H1 (cell line): ENCODE results near the gene OGN. TPM values are rescaled to one million over a fixed set of nuclear protein-coding genes. Genes with fewer than 3 reads are reported as not detected.

Source experiments
- CTCF ChIA-PET: fragments of 300-600 bp; sonication (Branson Sonifier 250); formaldehyde crosslinking; loops from one replicate; lab custom pipeline; 2021; ENCODE audit not compliant: partially characterized antibody; lab: Charles Lee
- POLR2A ChIA-PET: fragments of 300-600 bp; sonication (Branson Sonifier 250); formaldehyde crosslinking; loops from one replicate; lab custom pipeline; 2021; ENCODE audit warnings: inconsistent platforms; ENCODE audit not compliant: partially characterized antibody; lab: Charles Lee
- DNase-seq, 2 experiments: peaks; one replicate each; pipeline versions ENCODE4 v3.0.0 to v3.0.0-alpha.2; 2010 to 2022; ENCODE audit warnings: low spot score in 2 of 2, low read depth in 1 of 2, mixed read lengths in 1 of 2
- FAIRE-seq: peaks from 2 replicates; lab custom pipeline; 2011; peaks lifted over from hg19 to GRCh38; lab: Jason Lieb, UNC
- H2AFZ ChIP-seq: 2 replicates; pipeline ENCODE4 v1.8.1; 2012; ENCODE audit warnings: low read length, inconsistent platforms
- H2AK5ac ChIP-seq: 2 replicates; pipeline ENCODE4 v1.6.1; 2013; ENCODE audit warnings: low read depth, low read length
- H2BK120ac ChIP-seq: replicated peaks from 2 replicates; pipeline ENCODE3; 2013; ENCODE audit warnings: low read depth, low read length, inconsistent platforms
- H2BK12ac ChIP-seq: 2 replicates; pipeline ENCODE4 v1.6.1; 2013; ENCODE audit warnings: low read depth, low read length
- H2BK15ac ChIP-seq: 2 replicates; pipeline ENCODE4 v1.6.1; 2013; ENCODE audit warnings: low read length
- H2BK20ac ChIP-seq: 2 replicates; pipeline ENCODE4 v1.6.1; 2013; ENCODE audit warnings: low read length
- H2BK5ac ChIP-seq: 2 replicates; pipeline ENCODE4 v1.6.1; 2013; ENCODE audit warnings: low read depth, low read length
- H3K14ac ChIP-seq: 2 replicates; pipeline ENCODE4 v1.6.1; 2013; ENCODE audit warnings: inconsistent platforms; ENCODE audit not compliant: insufficient read length
- H3K18ac ChIP-seq: 2 replicates; pipeline ENCODE4 v1.6.1; 2013; ENCODE audit warnings: low read length; ENCODE audit errors: extremely low read depth
- H3K23ac ChIP-seq: 2 replicates; pipeline ENCODE4 v1.6.1; 2013; ENCODE audit warnings: inconsistent platforms; ENCODE audit not compliant: insufficient read length
- H3K23me2 ChIP-seq: 2 replicates; pipeline ENCODE4 v1.6.1; 2013; ENCODE audit warnings: low read depth, low read length
- H3K27ac ChIP-seq: 2 replicates; pipeline ENCODE4 v1.6.1; 2011; ENCODE audit warnings: low read depth, low read length, inconsistent platforms
- H3K27me3 ChIP-seq, 4 experiments: replicated peaks in 1 of 4; 1 replicate in 1 of 4; 2 replicates in 3 of 4; pipeline versions ENCODE4 v1.6.1 to v1.8.1; 2011 to 2013; ENCODE audit warnings: low read length in 3 of 4, mild to moderate bottlenecking in 3 of 4, inconsistent platforms in 2 of 4, mixed read lengths in 2 of 4, moderate library complexity in 1 of 4; ENCODE audit not compliant: control insufficient read depth in 3 of 4, insufficient read depth in 3 of 4; ENCODE audit errors: extremely low read depth in 1 of 4
- H3K36me3 ChIP-seq, 4 experiments: 2 replicates each; pipeline versions ENCODE4 v1.6.1 to v1.8.1; 2011 to 2013; ENCODE audit warnings: mild to moderate bottlenecking in 4 of 4, low read length in 3 of 4, moderate library complexity in 2 of 4, control low read depth in 1 of 4, inconsistent platforms in 1 of 4; ENCODE audit not compliant: insufficient read depth in 4 of 4, control insufficient read depth in 2 of 4
- H3K4ac ChIP-seq: replicated peaks from 2 replicates; pipeline ENCODE3; 2013; ENCODE audit warnings: low read length, low read depth, mixed read lengths, inconsistent platforms; ENCODE audit not compliant: insufficient read length
- H3K4me1 ChIP-seq, 4 experiments: replicated peaks in 1 of 4; 1 replicate in 1 of 4; 2 replicates in 3 of 4; pipeline versions ENCODE4 v1.6.1 to v1.8.1; 2011 to 2013; ENCODE audit warnings: low read length in 3 of 4, inconsistent platforms in 2 of 4, mixed read lengths in 1 of 4; ENCODE audit not compliant: insufficient read depth in 4 of 4, control insufficient read depth in 3 of 4
- H3K4me2 ChIP-seq, 2 experiments: 2 replicates each; pipeline versions ENCODE4 v1.6.1 to v1.8.1; 2011 to 2013; ENCODE audit warnings: low read depth in 2 of 2, low read length in 2 of 2, control low read depth in 1 of 2, inconsistent platforms in 1 of 2, mild to moderate bottlenecking in 1 of 2; ENCODE audit not compliant: insufficient read depth in 1 of 2
- H3K4me3 ChIP-seq, 4 experiments: fragments of 200-600, 300-600 bp in 1 of 4; sonication (generic), shearing (Covaris generic), sonication (Bioruptor Twin) in 1 of 4; 2 replicates each; pipeline versions ENCODE4 v1.5.1 to v1.8.1; 2011 to 2016; ENCODE audit warnings: low read length in 4 of 4, low read depth in 3 of 4, control low read depth in 2 of 4, inconsistent platforms in 2 of 4, mild to moderate bottlenecking in 2 of 4, mixed read lengths in 1 of 4, moderate library complexity in 1 of 4; ENCODE audit not compliant: insufficient read depth in 2 of 4; ENCODE audit errors: extremely low read depth in 1 of 4
- H3K56ac ChIP-seq: replicated peaks from 2 replicates; pipeline ENCODE3; 2013; ENCODE audit warnings: low read depth, mild to moderate bottlenecking, mixed read lengths, low read length, inconsistent platforms; ENCODE audit not compliant: insufficient read length
- H3K79me1 ChIP-seq: 2 replicates; pipeline ENCODE4 v1.6.1; 2013; ENCODE audit warnings: low read depth, low read length, control low read depth
- H3K79me2 ChIP-seq, 2 experiments: 2 replicates each; pipeline versions ENCODE4 v1.6.1 to v1.8.1; 2012 to 2013; ENCODE audit warnings: low read length in 2 of 2, mild to moderate bottlenecking in 2 of 2, inconsistent platforms in 1 of 2; ENCODE audit not compliant: insufficient read depth in 2 of 2, control insufficient read depth in 1 of 2
- H3K9ac ChIP-seq, 4 experiments: replicated peaks in 1 of 4; 1 replicate in 1 of 4; 2 replicates in 3 of 4; pipeline versions ENCODE4 v1.6.1 to v1.8.1; 2011 to 2013; ENCODE audit warnings: low read depth in 3 of 4, low read length in 3 of 4, control low read depth in 2 of 4, mild to moderate bottlenecking in 2 of 4, moderate library complexity in 2 of 4, inconsistent platforms in 1 of 4; ENCODE audit errors: extremely low read depth in 1 of 4
- H3K9me3 ChIP-seq, 2 experiments: 2 replicates each; pipeline versions ENCODE4 v1.6.1 to v1.8.1; 2012 to 2013; ENCODE audit warnings: mild to moderate bottlenecking in 2 of 2, moderate library complexity in 2 of 2, control low read depth in 1 of 2, inconsistent platforms in 1 of 2, low read depth in 1 of 2, low read length in 1 of 2, mixed read lengths in 1 of 2; ENCODE audit not compliant: insufficient read depth in 2 of 2
- H4K20me1 ChIP-seq, 2 experiments: replicated peaks in 1 of 2; 2 replicates each; pipeline versions ENCODE3 to v1.8.1; 2011 to 2013; ENCODE audit warnings: inconsistent platforms in 2 of 2, low read length in 2 of 2, mild to moderate bottlenecking in 1 of 2; ENCODE audit not compliant: insufficient read depth in 2 of 2, control insufficient read depth in 1 of 2
- H4K5ac ChIP-seq: 2 replicates; pipeline ENCODE4 v1.6.1; 2013; ENCODE audit warnings: low read length, low read depth, mixed read lengths, inconsistent platforms; ENCODE audit not compliant: insufficient read length
- H4K8ac ChIP-seq: 2 replicates; pipeline ENCODE4 v1.8.0; 2013; ENCODE audit warnings: mild to moderate bottlenecking, moderate library complexity, low read length, inconsistent platforms; ENCODE audit not compliant: insufficient read depth; ENCODE audit errors: extremely low read depth
- H4K91ac ChIP-seq: replicated peaks from 2 replicates; pipeline ENCODE3; 2013; ENCODE audit warnings: low read length, mixed read lengths, inconsistent platforms; ENCODE audit not compliant: insufficient read length
- CBX8 ChIP-seq: fragments of 300-800, 300-1000 bp; sonication (generic); IDR thresholded peaks from 2 replicates; pipeline ENCODE4 v1.7.1; 2016; ENCODE audit warnings: low read depth, low read length, borderline replicate concordance
- CEBPB ChIP-seq: IDR thresholded peaks from 2 replicates; pipeline ENCODE4 v1.6.1; 2012; ENCODE audit warnings: low read depth, low read length
- EP300 ChIP-seq, 2 experiments: IDR thresholded peaks; 1 replicate in 1 of 2; 2 replicates in 1 of 2; pipeline ENCODE4 v1.6.1; 2011 to 2012; ENCODE audit warnings: low read depth in 2 of 2, low read length in 2 of 2, mild to moderate bottlenecking in 2 of 2, borderline replicate concordance in 1 of 2, inconsistent platforms in 1 of 2, moderate library complexity in 1 of 2
- POLR2A ChIP-seq, 2 experiments: IDR thresholded peaks; 1 replicate in 1 of 2; 2 replicates in 1 of 2; pipeline ENCODE4 v1.6.1; 2011; ENCODE audit warnings: low read depth in 2 of 2, low read length in 2 of 2, mild to moderate bottlenecking in 2 of 2; ENCODE audit errors: control extremely low read depth in 1 of 2
- SIN3A ChIP-seq, 2 experiments: IDR thresholded peaks in 1 of 2; conservative IDR thresholded peaks in 1 of 2; 2 replicates each; pipeline ENCODE4 v1.6.1; 2011 to 2012; ENCODE audit warnings: low read length in 2 of 2, improper control_type of control experiment in 1 of 2, low read depth in 1 of 2, mild to moderate bottlenecking in 1 of 2
- ZNF274 ChIP-seq: IDR thresholded peaks from 2 replicates; pipeline ENCODE4 v1.7.0; 2012; ENCODE audit warnings: low read length, borderline replicate concordance; ENCODE audit errors: extremely low read depth
- WGBS, 2 experiments: shearing (Covaris generic) in 1 of 2; methylation state at CpG; one replicate each; pipeline versions ENCODE4 v1.1.6 to v1.1.7; 2013 to 2015; ENCODE audit warnings: low lambda C conversion rate in 2 of 2, mixed read lengths in 2 of 2, inconsistent platforms in 1 of 2, low coverage in 1 of 2, missing lambda C conversion rate in 1 of 2; ENCODE audit not compliant: insufficient replicate concordance in 2 of 2, insufficient coverage in 1 of 2, insufficient read length in 1 of 2; ENCODE audit errors: extremely low coverage in 1 of 2, missing lambda C conversion rate in 1 of 2; 5-methylcytosine and 5-hydroxymethylcytosine counted together
- polyA plus RNA-seq, 7 experiments: library from polyadenylated mRNA; depleted of rRNA in 3 of 7; stranded (reverse) in 5 of 7; unstranded in 2 of 7; fragments of >200 nt in 5 of 7; fragments of 200-250 nt in 2 of 7; gene quantifications; 1 replicate in 5 of 7; 2 replicates in 1 of 7; 4 replicates in 1 of 7; pipeline versions ENCODE4 v1.2.1 to v1.2.3, GENCODE V29; 2011 to 2013; ENCODE audit warnings: missing spikeins in 2 of 7, mixed read lengths in 2 of 7
- total RNA-seq: library from RNA; stranded (reverse); fragmentation: NEBNext Ultra II Directional; extraction: Animal tissue kit (Norgen Biotek cat#: 25700); gene quantifications from 2 replicates; pipeline ENCODE4 v1.2.1, GENCODE V29; 2021

The OGN gene
- total and polyA plus RNA-seq, 2 of the 8 experiments (the other 6 are each of a cell fraction or from before 2014, with no cell fraction given), result not detected

GRCh38 chr9:92407818-92408217 lies 3.4 kb upstream of the OGN start:
- no peak overlapping the region for H3K56ac ChIP-seq
- no peak overlapping the region for H4K91ac ChIP-seq
- DNase-seq (no peak), FAIRE-seq (no peak)
- H3K4me3 ChIP-seq, result no peak overlapping the region
- H4K8ac ChIP-seq, result no peak overlapping the region
- H2BK120ac ChIP-seq, result no peak overlapping the region
- WGBS, 2 experiments, result 88% methylated on average over 2 of the region's 2 CpGs; no CpG with 5 or more reads in 1 of the 2 experiments
- no peak overlapping the region for H3K9ac ChIP-seq
- H3K4me1 ChIP-seq, result no peaks in the 10 kb centered on the region; a peak in 1 of 7 replicates
- TF ChIP-seq POLR2A (IDR thresholded peaks at IDR 0.05; ENCODE audit: control extremely low read depth in 1 of 2, low read depth in 2 of 2, low read length in 2 of 2), result no peak
- no peak for TF ChIP-seq CBX8
- TF ChIP-seq SIN3A (conservative IDR thresholded peaks at IDR 0.05 in 1 of 2, IDR thresholded peaks at IDR 0.05 in 1 of 2; ENCODE audit: low read depth in 1 of 2, low read length in 2 of 2), result no peak
- no peak for TF ChIP-seq EP300 (IDR thresholded peaks at IDR 0.05; ENCODE audit: borderline replicate concordance in 1 of 2, low read depth in 2 of 2, low read length in 2 of 2)
- no peak for TF ChIP-seq ZNF274
- TF ChIP-seq CEBPB, result no peak
- H2BK20ac ChIP-seq, result no peak overlapping the region
- H2AFZ ChIP-seq, result no peak overlapping the region
- POLR2A ChIA-PET, result no interaction called here
- no peaks in the 10 kb centered on the region for H3K79me1 ChIP-seq
- no peaks in the 10 kb centered on the region for H3K27me3 ChIP-seq
- no peaks in the 10 kb centered on the region for H4K20me1 ChIP-seq
- H3K27ac ChIP-seq, result no peak overlapping the region
- H2BK5ac ChIP-seq, result no peak overlapping the region
- no peaks in the 10 kb centered on the region for H3K36me3 ChIP-seq
- no peaks in the 10 kb centered on the region for H3K23me2 ChIP-seq
- H2BK15ac ChIP-seq, result no peak overlapping the region
- H3K18ac ChIP-seq, result no peak overlapping the region
- H3K23ac ChIP-seq, result no peak overlapping the region
- H3K14ac ChIP-seq, result no peak overlapping the region
- H3K9me3 ChIP-seq, result no peaks in the 10 kb centered on the region
- no peak overlapping the region for H2AK5ac ChIP-seq
- H4K5ac ChIP-seq, result no peak overlapping the region
- H3K79me2 ChIP-seq, result 0 out of 4 replicates have a peak, but pooled peaks cover 0 to 4% of the 10 kb centered on the region in 2 experiments
- no peak overlapping the region for H3K4ac ChIP-seq
- no peak overlapping the region for H2BK12ac ChIP-seq
- no peak overlapping the region for H3K4me2 ChIP-seq
- CTCF ChIA-PET, result interaction anchor here (0.7 to 1.7 kb wide), 2 partner anchors 94 to 596 kb away, joined by 3 read pairs; no protein-coding TSS in a partner anchor
